HG02642 (cell line): ENCODE results near the gene TMEM208.

Experiments used
- ATAC-seq: cut with Tn5 transposase; IDR thresholded peaks from one replicate; pipeline ENCODE4 v1.9.1; 2021; ENCODE audit warnings: mild to moderate bottlenecking; ENCODE audit not compliant: unreplicated experiment, poor library complexity

The TMEM208 gene

DNA sequence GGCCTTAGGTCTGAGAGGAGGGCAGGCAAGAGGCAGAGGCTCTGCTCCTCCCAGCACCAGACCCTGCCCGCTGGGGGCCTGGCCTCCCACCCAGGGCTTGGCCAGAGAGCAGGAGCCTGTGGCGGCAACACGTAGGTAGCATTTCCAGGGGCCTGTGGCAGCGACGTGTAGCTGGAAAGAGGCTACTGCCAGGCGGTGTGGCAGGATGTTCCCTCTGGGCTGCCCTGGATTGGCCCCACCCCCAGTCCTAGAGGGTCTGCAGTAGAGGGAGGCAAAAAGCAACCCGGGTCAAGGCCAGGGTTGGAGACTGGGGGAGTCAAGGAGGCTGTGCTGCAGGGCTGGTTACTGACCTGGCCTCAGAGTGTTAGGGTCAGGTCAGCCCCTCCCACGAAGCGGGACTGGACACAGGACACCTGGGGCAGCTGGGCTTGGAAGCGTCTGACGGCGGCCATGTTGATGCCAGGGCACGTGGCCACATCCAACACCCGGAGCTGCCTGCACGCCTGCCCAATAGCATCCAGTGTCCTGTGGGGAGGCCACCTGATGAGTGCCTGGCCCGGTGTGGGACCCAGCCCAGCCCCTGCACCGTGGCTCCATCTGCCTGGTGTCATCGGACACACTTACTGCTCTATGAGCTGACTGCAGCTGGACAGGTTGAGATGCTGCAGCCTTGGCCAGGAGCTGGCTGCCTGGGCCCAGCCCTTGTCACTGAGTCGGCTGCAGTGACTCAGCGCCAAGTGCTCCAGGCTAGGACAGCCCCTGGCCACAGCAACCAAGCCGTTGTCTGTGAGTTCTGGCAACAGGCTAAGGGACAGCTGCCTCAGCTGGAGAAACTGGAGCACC is 19.5 kb upstream of the TMEM208 start:
- no peak for ATAC-seq

DNA sequence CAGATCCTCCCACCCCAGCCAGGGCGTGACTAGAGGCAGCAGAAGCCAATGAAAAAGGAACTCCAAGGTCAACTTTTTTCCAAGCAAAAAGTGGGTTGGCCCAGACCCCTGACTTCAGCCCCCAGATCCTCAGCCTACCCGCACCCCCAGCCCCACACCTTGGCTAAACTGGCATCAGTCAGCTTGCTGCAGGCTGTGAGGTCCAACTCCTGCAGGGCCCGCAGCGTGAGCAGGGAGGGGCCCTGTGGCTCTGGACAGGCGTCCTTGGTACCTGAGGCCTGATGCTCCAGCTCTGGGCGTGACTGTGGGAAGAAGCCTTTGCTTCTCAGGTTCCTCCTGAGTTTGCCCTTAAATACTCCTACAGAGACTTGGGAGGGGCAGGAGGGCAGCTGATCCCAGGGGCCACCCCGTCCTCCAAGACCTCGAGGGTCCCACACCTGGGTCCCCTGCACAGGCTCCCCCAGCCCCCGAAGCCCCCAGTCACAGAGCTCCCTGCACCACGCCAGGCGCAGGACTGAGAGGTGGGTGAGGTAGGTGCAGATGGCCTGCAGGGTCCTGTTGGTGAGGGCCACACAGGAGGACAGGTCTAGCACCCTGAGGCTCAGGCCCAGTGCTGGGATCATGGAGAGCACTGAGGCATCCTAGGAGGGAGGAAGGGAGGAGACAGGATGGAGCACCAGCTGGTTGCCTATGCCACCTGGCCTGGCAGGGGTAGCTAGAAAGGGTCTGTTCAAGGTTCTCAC is 18.6 kb upstream of the TMEM208 start:
- ATAC-seq = no peak

DNA sequence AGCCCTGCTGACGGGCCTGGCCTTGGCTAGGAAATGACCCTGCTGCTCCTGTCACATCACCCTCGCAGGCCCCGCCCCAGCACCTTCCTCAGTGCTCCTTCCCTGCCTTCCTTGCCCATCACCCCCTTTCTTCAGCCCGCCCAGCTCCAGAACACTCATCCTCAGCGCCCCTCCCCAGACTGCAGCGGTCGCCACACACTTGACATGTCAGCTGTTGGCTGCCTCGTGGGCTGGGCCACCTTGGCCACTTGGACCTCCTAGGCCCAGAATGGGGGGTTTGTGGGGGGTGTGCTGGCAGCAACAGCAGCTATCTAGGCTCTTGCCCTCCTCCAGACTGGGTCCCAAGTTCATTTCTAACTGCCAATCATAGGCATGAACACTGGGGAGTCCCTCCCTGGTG is 17.4 kb upstream of the TMEM208 start:
- ATAC-seq = no peak

DNA sequence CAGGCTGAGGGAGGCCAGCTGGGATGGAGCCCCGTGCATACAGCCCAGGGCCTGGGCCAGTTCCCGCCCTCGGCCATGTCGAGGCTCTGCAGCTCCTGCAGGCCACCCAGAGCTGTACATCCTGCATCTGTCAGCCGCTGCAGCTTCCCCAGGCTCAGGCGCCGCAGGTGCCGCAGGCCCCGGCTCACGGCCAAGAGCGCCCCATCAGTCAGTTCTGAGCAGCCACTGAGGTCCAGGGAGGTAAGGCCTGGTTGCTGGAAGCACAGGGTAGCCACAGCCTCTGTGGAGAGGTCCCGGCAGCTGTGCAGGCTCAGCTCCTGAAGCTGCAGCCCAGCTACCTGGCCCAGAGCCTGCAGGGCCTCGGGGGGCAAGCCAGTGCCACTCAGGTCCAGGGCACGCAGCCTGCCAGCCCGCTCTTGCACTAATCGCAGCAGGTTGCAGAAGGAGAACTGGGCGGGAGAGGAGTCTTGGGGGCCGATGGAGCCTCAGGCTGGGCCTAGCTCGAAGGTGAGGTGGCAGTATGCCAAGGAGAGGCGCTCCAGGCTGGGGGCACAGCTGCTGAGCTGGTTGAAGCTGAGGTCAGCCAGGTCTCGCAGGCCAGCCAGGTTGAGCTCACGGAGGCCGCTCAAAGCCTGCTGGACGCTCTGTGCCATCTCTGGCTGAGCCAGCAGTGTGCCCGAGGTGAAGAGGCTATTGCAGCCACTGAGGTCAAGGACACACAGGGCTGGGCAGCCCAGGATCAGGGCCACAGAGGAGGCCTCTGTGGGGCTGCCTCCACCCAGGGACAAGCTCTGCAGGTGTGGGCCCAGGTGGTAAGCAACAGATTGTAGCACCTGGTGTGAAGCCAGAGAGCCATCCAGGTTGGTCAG is 16.6 kb upstream of the TMEM208 start:
- ATAC-seq = no peak

DNA sequence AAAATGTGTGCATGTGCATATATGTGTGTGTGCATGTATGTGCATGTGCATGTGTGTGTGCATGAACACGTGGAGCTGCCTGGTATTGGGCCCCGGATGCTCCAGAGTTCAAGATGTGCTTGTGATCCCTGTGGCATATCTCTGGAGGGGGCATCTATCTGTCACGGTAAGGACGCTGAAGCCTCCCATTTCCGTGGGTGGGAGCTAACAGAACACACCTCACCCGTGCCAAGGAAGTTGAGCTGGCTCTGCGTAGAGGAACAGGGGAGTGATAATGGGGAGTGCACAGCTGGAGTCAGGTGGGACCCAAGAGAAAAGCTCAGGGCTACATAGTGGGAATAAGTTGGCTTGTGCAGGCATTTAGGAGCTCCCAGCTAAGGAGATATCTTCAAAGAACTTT is 15.3 kb upstream of the TMEM208 start:
- ATAC-seq = no peak

DNA sequence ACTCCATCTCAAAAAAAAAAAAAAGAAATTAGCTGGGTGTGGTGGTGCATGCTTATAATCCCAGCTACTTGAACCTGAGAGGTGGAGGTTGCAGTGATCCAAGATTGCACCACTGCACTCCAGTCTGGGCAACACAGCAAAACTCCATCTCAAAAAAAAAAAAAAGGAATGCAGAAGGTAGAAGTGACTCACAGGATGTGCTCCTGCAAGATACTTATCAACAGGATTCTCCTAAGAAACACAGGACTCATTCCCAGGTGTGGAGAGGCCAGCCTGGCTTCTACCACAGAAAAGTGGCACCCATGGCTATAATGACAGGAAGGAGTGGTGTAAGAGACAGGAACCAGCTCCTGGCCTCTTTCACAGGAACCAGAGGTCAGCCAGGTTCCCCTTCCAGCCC is 14.2 kb upstream of the TMEM208 start:
- ATAC-seq = no peak

DNA sequence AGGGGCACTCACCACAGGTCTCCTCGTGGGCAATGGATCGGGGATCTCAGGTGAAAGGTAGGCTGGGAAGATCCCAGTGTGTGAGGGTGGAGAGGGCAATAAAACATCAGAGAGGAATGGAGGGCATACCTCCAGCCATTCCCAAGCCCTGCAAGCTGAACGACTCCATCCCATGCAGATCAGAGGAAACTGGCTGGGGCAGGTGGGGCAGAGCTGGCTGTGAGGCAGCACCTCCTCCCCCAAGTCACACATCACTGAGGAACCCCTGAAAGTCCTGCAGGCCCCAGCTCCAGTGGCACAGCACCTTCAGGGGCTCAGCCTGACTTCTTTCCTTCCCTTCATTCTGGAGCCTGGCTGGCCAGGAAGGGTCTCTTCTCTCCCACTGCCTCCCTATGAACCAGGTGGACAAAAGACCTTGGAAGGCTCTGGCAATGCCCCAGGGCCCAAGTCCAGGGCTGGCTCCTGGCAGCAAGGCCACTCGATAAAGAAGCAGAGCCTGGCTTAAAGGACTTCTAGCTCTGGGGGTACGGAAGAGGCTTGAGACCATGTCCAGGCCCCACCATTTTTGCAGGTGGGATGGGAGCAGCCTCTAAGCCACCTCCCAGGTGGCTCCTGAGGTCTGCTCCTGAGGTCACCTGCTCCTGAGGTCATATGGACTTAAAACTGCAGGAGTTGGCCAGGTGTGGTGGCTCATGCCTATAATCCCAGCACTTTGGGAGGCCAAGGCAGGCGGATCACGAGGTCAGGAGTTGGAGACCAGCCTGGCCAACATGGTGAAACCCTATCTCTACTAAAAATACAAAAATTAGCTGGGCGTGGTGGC is 13.5 kb upstream of the TMEM208 start:
- ATAC-seq = no peak

DNA sequence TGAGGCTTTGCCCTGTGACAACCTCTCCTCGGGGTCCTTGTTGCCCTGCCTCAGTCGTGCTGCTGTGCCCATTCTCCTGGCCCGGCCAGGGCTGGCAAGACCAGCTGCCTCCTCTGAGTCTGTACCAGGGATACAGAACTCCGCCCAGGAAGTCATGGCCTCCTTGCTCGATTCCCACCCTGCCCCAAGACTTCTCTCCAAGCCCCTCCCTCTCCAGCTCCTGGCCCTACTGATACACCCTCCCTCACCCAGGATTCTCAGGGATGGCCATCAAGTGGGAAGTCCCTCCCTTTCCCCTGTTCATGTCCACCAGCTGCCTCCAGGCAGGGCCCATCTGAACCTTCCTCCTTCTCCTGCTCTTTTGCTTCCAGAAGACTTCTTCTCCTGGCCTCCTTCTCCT is 11.2 kb upstream of the TMEM208 start:
- ATAC-seq = no peak

DNA sequence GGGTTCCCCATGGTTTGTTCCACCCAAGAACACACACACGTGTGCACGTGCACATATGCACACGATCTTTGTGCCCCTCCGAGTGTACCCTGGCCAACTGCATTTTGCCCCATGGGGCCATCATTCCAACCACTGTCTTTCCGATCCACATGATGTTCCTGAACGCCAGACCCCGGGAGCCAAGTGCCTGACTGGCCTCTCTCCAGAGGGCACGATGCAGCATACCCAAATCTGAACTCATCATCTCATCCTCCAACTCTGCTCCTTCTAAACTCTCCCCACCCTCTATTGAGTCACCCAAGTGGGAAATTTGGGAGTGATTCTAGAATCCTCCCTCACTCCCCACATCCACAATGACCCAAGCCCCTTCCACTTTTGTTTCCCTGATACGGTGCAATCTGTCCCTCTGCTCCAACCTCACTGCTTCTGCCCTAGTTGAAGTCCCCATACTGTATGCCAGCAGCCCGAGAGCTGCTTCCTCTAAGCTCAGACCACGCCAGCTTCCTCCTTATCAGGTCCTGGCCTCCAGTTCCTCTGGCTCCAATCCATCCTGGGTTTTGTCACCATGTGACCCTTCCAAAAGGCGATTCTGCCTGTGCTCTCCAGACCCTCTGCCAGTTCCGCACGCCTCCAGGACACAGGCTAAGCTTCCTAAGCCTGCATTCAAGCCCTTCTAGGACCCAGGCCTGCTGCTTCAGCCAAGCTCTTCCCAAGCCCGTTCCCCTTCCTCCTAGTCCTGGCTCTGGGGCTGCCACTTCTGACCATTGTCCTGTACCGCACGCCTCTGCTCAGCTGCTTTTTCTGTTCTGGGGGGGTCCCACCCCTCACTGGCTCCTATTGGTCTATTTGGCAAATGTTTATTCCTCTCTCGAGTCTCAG is 10.1 kb upstream of the TMEM208 start:
- no peak for ATAC-seq

DNA sequence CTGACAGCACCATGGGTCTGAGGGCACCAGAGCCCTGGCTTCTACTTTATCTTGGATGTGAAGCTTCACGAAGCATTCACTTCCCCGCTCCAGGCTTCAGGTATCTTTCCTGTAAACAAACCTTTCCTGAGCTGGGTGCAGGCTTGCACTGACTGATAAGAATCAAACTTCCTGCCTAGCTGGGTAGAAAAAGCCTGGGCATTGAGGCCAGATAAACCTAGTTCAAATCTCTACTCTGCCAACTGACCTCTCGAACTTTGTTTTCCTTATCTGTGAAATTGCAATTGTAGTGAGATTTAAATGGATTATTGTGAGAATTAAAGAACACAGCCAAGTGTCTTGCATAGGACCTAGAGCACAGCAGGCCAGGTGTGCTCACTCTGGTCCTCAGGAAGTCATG is 2.9 kb upstream of the TMEM208 start:
- ATAC-seq = no peak

DNA sequence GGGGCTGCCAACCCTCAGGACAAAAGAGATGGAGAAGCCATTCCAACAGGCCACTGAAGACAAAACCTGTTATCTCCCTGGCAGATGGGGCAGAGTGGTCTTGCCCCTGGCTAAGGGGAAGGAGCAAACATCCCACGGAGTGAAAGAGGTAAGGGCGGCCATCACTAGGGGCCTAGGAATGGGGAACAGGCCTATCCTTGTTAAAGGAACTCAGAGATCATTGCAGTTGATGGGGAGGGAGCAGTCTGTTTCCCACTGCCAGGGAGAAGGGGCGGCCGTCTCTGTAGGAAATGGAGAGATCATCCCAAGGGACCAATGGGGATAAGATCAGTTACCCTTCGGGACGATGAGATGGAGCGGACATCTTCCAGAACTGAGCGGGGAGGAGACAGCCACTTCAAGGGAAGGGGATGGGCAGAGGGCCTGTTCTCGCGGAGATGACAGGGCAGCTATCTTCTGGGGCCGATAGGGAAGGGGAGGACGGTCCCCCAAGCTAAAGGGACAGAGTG is 581 bp upstream of the TMEM208 start:
- no peak for ATAC-seq

DNA sequence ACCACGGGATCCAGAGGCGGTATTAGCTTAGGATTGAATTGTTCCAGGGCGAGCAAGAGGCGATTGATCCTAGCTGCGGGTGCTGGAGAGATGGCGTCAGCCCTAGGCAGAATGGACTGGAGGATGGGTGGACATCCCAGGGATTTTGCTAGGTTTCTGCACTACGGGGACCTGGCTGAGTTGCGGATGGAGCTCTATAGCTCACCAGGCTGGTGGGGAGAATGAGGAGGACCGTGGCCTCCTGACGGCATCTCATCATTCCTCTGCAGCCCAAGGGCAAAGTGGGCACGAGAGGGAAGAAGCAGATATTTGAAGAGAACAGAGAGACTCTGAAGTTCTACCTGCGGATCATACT is 614 bp downstream of the TMEM208 start:
- no peak for ATAC-seq

DNA sequence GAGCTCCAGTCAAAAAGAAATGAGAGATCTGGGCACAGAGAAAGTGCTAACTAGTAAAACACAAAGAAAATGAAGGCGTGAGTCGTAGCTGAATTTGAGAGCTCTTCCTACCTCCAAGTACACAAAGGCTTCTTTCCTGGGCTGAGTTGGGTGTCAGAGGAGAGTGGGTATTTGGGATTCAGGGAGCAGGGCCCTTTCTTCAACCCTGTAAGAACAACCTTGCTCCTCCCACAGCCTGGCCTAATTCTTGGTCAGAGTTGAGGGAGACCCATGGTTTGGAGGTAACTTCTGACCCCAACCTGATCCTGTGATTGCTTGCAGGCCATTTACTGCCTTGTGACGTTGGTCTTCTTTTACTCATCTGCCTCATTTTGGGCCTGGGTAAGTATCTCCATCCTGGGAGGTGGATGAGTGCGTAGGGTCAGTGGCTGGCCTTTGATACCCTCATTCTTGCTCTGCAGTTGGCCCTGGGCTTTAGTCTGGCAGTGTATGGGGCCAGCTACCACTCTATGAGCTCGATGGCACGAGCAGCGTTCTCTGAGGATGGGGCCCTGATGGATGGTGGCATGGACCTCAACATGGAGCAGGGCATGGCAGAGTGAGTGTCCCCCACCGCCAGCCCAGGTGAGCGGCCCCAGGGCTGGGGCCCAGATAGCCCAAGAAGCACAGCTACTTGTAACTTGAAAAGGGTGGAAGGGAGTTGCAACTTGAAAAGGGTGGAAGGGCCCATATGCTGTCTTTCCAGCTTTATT is 1.3 kb downstream of the TMEM208 start:
- ATAC-seq = no peak

DNA sequence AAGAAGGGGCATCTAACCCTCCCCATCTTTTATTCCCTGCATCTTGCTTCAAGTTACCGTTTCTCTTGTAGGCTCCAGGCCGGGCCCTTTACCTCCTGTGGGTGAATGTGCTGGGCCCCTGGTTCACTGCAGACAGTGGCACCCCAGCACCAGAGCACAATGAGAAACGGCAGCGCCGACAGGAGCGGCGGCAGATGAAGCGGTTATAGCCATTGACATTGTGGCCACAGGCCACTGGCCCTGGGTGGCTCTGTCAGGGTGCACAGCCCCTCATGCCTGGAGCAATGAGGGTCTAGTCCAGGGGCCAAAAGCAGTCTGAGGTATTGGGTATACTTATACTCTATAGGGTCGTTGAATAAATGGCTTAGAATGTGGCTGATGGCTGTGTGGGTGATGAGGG is 2.0 kb downstream of the TMEM208 start:
- ATAC-seq = no peak

DNA sequence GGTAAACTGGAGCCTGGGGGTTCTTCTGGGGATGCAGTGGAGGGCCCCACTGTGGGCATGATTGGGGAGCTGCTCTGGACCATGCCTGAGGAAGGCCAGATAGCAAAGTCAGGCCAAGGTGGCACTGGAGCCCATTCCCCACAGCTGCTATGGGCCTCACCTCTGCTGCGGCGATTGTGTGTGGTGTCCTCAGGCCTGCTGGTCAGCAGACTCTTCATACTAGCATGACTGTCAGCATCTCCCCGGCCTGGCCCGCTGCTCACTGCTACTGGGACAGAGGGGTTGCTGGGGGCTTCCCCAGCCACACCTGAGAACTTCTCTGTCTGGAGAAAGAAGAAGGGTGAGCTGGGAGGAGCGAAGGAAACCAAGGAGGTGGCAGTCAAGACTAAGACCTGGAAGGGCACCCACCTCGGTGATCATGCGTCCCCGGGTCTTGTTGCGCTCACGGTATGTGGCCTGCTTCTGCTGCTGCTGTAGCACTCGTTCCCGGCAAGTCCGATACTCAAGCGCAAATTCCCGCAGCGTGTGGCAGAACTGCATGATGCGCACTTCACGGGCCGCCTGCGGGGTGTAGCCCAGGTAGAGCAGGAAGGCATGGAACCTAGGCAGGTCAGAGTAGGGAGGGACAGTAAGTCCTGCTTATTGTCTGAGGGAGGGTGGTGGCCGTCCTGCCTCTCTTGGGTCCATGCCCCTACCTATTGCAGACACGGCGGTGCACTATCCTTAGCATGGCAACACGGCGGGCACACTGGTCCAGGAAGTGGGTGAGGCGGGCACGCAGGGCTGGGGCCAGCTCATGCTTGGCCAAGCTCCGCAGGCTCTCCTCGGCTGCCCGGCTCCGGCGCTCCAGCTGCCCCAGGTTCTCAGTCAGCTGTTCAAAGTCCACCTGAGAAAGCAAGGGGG is 3.2 kb downstream of the TMEM208 start:
- ATAC-seq = no peak

DNA sequence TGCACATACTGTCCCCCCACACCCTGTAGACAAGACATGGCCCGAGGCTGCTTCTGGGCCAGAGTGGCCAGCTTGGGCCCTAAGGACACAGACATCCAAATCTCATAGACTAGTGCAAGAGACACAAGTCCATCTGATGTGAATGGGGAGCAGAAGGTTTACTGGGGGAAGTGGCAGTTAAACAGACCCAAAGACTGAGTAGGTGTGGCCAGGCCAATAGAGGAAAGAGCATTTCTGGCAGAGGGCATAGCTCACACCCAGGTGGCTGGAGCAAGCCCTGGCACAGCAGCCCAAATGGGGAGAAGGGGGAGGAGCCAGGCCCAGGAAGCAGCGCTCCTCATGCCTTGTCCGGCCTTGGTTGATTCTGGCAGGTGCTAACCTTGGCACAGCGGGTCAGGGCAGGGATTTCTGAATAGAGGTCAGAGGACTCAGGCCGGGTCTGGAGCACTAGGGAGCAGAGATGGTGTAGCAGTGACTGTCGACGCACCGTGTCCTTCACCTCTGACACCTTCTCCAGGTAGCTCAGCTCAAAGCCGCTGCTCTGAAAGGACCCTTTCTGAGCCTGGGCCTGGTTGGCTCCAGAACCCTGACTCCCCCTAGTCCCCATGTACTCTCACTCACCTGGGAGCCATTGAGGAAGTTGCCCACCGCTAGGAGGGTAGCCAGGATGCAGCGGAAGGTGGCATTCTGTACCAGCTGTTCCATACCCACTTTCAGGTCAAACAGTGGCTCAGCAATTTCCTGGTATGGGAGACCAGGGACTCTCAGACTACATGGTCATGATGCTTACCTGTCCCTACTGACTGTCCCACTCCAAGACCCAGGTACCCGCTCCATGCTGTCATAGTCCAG is 4.1 kb downstream of the TMEM208 start:
- ATAC-seq = no peak
